Peyer's patch (tissue), 4 donors: ENCODE measurements around the gene RHOT1.
"Not testable (repeated sequence)": the region's sequence is repeated elsewhere in the genome, so short reads cannot be mapped to it uniquely, and the experiment has no call there.

Source experiments
- POLR2A ChIP-seq, 2 donors: fragments of 450-650 bp; IDR thresholded peaks; one replicate each; pipeline ENCODE4 v1.5.1; 2017; ENCODE audit warnings: antibody characterized with exemption in 2 of 2, mild to moderate bottlenecking in 2 of 2, moderate library complexity in 2 of 2
- TF ChIP-seq, protein P1 (sequence below), 6 experiments: fragments of 450-650 bp in 4 of 6; fragments of 200-600 bp in 2 of 6; sonication (generic) in 1 of 6; IDR thresholded peaks; one replicate each; pipeline ENCODE4 v1.5.1; 2017 to 2019; ENCODE audit warnings: antibody characterized with exemption in 6 of 6, mild to moderate bottlenecking in 3 of 6, moderate library complexity in 1 of 6

DNA sequence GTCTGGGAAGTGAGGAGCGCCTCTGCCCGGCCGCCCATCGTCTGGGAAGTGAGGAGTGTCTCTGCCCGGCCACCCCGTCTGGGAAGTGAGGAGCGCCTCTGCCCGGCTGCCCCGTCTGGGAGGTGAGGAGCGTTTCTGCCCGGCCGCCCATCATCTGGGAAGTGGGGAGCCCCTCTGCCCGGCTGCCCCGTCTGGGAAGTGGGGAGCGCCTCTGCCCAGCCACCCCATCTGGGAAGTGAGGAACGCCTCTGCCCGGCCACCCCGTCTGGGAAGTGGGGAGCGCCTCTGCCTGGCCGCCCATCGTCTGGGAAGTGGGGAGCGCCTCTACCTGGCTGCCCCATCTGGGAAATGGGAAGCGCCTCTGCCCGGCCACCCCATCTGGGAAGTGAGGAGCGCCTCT is 37.2 kb downstream of the RHOT1 start:
- TF ChIP-seq, protein P1, sequence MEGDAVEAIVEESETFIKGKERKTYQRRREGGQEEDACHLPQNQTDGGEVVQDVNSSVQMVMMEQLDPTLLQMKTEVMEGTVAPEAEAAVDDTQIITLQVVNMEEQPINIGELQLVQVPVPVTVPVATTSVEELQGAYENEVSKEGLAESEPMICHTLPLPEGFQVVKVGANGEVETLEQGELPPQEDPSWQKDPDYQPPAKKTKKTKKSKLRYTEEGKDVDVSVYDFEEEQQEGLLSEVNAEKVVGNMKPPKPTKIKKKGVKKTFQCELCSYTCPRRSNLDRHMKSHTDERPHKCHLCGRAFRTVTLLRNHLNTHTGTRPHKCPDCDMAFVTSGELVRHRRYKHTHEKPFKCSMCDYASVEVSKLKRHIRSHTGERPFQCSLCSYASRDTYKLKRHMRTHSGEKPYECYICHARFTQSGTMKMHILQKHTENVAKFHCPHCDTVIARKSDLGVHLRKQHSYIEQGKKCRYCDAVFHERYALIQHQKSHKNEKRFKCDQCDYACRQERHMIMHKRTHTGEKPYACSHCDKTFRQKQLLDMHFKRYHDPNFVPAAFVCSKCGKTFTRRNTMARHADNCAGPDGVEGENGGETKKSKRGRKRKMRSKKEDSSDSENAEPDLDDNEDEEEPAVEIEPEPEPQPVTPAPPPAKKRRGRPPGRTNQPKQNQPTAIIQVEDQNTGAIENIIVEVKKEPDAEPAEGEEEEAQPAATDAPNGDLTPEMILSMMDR (IDR thresholded peaks at IDR 0.05) = not testable (repeated sequence)
- TF ChIP-seq POLR2A (IDR thresholded peaks at IDR 0.05) = not testable (repeated sequence)
